Measurements from ENCODE around the gene KISS1. TPM values are rescaled to one million over a fixed set of nuclear protein-coding genes. Genes with fewer than 3 reads are reported as not detected.
A peak's percentile ranks its signal among the peaks of the same experiment; 100 is the strongest.

KISS1 gene
- total and polyA plus RNA-seq, 2 of the 4 experiments (the other 2 are of a cell fraction) = 11.7 to 27.3 TPM

GRCh38 chr1:204149635-204150565, 46.4 kb downstream of the KISS1 start:
- peaks cover 0 to 9% of the 10 kb centered on the region in 2 experiments; a peak in 3 of 4 replicates for H3K79me1 ChIP-seq (ENCODE audit: low read depth in 1 of 2, low read length in 2 of 2)
- H3K9me1 ChIP-seq (ENCODE audit: insufficient read depth, low read length) = peaks cover 7% of the 10 kb centered on the region; the same call in 1 of the 2 replicates
- no peak overlapping the region for H3K4me2 ChIP-seq (ENCODE audit: low read depth, low read length)
- H2AFZ ChIP-seq (replicated peaks; ENCODE audit: low read length, poor library complexity) = no peak overlapping the region
- H4K91ac ChIP-seq (ENCODE audit: insufficient read depth, low read depth, low read length) = no peak overlapping the region
- no peak overlapping the region for H3K4ac ChIP-seq (ENCODE audit: low read depth, low read length)
- no peak overlapping the region for H3K18ac ChIP-seq (ENCODE audit: low read depth, low read length)
- no peak overlapping the region for H2BK5ac ChIP-seq (ENCODE audit: low read depth, low read length, poor library complexity, severe bottlenecking)
- dilution Hi-C loops (cut with HindIII; ENCODE audit: low sequenced_read_pairs, unreplicated experiment) (loop anchor here (25.0 kb wide), 2 partner anchors 237 to 288 kb away; partner anchors contain the start of gene SNRPE), intact Hi-C loops (cut with micrococcal nuclease) (no loop called here), in situ Hi-C loops (cut with MboI; ENCODE audit: low sequenced_read_pairs) (no loop called here)
- no TSS peak for BruUV-seq (replicated peaks)
- ATAC-seq (ENCODE audit: low read depth) = no peak
- no peaks in the 10 kb centered on the region; the same call in 1 of the 2 replicates for H3K27me3 ChIP-seq (ENCODE audit: control insufficient read depth, insufficient read depth, low read length)
- no peak overlapping the region for H3K14ac ChIP-seq (replicated peaks; ENCODE audit: low read depth, low read length)
- peaks cover 9% of the 10 kb centered on the region for H3K36me3 ChIP-seq (ENCODE audit: control insufficient read depth, insufficient read depth, low read length)
- no peaks in the 10 kb centered on the region for H3K9me3 ChIP-seq (ENCODE audit: control insufficient read depth, insufficient read depth, low read length)
- H4K8ac ChIP-seq (ENCODE audit: low read depth in 2 of 2, low read length in 2 of 2) = no peak overlapping the region
- 83% methylated on average over 1 of the region's 16 CpGs; no CpG with 5 or more reads in 1 of the 2 experiments for WGBS, 2 experiments (ENCODE audit: extremely low coverage in 2 of 2, insufficient read length in 1 of 2)
- no peak overlapping the region for H3K27ac ChIP-seq (ENCODE audit: insufficient read depth, low read length)
- no peak overlapping the region for H2BK20ac ChIP-seq (ENCODE audit: low read depth, low read length)
- H2AK9ac ChIP-seq (replicated peaks; ENCODE audit: low read depth, low read length, poor library complexity) = peak overlapping the region; percentile 65
- H4K20me1 ChIP-seq (ENCODE audit: insufficient read depth, low read length) = no peaks in the 10 kb centered on the region
- no peak overlapping the region for H2BK120ac ChIP-seq (ENCODE audit: low read depth, low read length)
- no peak for TF ChIP-seq MXI1 (IDR thresholded peaks at IDR 0.05; ENCODE audit: borderline replicate concordance, low read depth, low read length)
- TF ChIP-seq USF2 (IDR thresholded peaks at IDR 0.05; ENCODE audit: low read depth, low read length) = no peak
- no peak for TF ChIP-seq FOS (IDR thresholded peaks at IDR 0.05; ENCODE audit: low read depth, low read length)
- TF ChIP-seq ELK1 (IDR thresholded peaks at IDR 0.05; ENCODE audit: borderline replicate concordance, low read depth, low read length) = no peak
- TF ChIP-seq NFE2L2 (IDR thresholded peaks at IDR 0.05; ENCODE audit: low read depth, low read length) = no peak
- no peak for TF ChIP-seq CEBPB (IDR thresholded peaks at IDR 0.05; ENCODE audit: low read depth, low read length)
- no peak for TF ChIP-seq MAZ (IDR thresholded peaks at IDR 0.05; ENCODE audit: borderline replicate concordance, low read depth, low read length)
- H2AK5ac ChIP-seq (ENCODE audit: low read depth, low read length) = no peak overlapping the region
- no peak overlapping the region for H3K23ac ChIP-seq (ENCODE audit: low read depth, low read length)
- POLR2A ChIA-PET (ENCODE audit: unreplicated experiment) = no interaction called here
- H3K56ac ChIP-seq (ENCODE audit: extremely low read depth, insufficient read depth, low read length) = no peak overlapping the region
- no peak overlapping the region for H3K9ac ChIP-seq (ENCODE audit: low read depth, low read length)
- CTCF ChIA-PET = no interaction called here
- H4K5ac ChIP-seq (ENCODE audit: low read depth, low read length) = no peak overlapping the region
- no peak overlapping the region for H3K4me3 ChIP-seq (ENCODE audit: insufficient read depth, low read depth, low read length)
- peaks cover 7% of the 10 kb centered on the region for H3K4me1 ChIP-seq (ENCODE audit: control insufficient read depth, insufficient read depth, low read length)
- no peak overlapping the region for H2BK15ac ChIP-seq (ENCODE audit: low read depth, low read length)
- DNase-seq = no peak

Measured in IMR-90 (cell line).